ENCODE results near the gene SHMT2. TPM values are rescaled to one million over a fixed set of nuclear protein-coding genes. Genes with fewer than 3 reads are reported as not detected.

Gene SHMT2
- total RNA-seq, 1 experiment from 2014 or later: 227 TPM

GRCh38 chr12:57225680-57226210 is 3.8 kb upstream of the SHMT2 start:
- no TSS peak for BruUV-seq (replicated peaks)
- Histone ChIP-seq H3K27me3 (ENCODE audit: insufficient read depth, low read depth) (no peaks in the 10 kb centered on the region), H3K79me2 (ENCODE audit: low read depth) (peaks cover 20% of the 10 kb centered on the region), H2AFZ (no peak overlapping the region), H3K9me2 (ENCODE audit: insufficient read depth) (no peaks in the 10 kb centered on the region), H3K4me3 (no peak overlapping the region), H3K4me2 (no peak overlapping the region), H3K27ac (no peak overlapping the region), H3F3A (ENCODE audit: insufficient read depth, low read depth) (peaks cover 14% of the 10 kb centered on the region; the same call in 1 of the 2 replicates), H4K20me1 (ENCODE audit: insufficient read depth) (no peaks in the 10 kb centered on the region), H3K9me3 (ENCODE audit: insufficient read depth, low read depth) (no peaks in the 10 kb centered on the region), H3K36me3 (ENCODE audit: low read depth) (no peaks in the 10 kb centered on the region), H3K4me1 (replicated peaks; ENCODE audit: insufficient read depth) (peaks cover 19% of the 10 kb centered on the region)
- no peak for TF ChIP-seq CTCF (conservative IDR thresholded peaks at IDR 0.05)
- no peak for TF ChIP-seq EZH2 (IDR thresholded peaks at IDR 0.05; ENCODE audit: low read depth)
- intact Hi-C loops (cut with micrococcal nuclease; ENCODE audit: unreplicated experiment): no loop called here
- POLR2A ChIA-PET (ENCODE audit: unreplicated experiment): no interaction called here
- CTCF ChIA-PET: no interaction called here
- no peak for DNase-seq

- ChIA-PET CTCF (interaction anchor here (1.3 kb wide), 1 partner anchor 13 kb away, joined by 6 read pairs; no protein-coding TSS in a partner anchor), POLR2A (ENCODE audit: unreplicated experiment) (no interaction called here)
- no peak overlapping the region for H3K27ac ChIP-seq
- peaks cover 19% of the 10 kb centered on the region; the same call in 1 of the 2 replicates for H3F3A ChIP-seq (ENCODE audit: insufficient read depth, low read depth)
- intact Hi-C loops (cut with micrococcal nuclease; ENCODE audit: unreplicated experiment): no loop called here
- TF ChIP-seq EZH2 (IDR thresholded peaks at IDR 0.05; ENCODE audit: low read depth): no peak
- TF ChIP-seq CTCF (conservative IDR thresholded peaks at IDR 0.05): no peak
- H2AFZ ChIP-seq: no peak overlapping the region
- H3K4me2 ChIP-seq: no peak overlapping the region
- H3K79me2 ChIP-seq (ENCODE audit: low read depth): peaks cover 31% of the 10 kb centered on the region
- no peaks in the 10 kb centered on the region for H3K27me3 ChIP-seq (ENCODE audit: insufficient read depth, low read depth)
- H3K9me3 ChIP-seq (ENCODE audit: insufficient read depth, low read depth): no peaks in the 10 kb centered on the region
- 0 out of 2 replicates have a peak, but pooled peaks cover 4% of the 10 kb centered on the region for H4K20me1 ChIP-seq (ENCODE audit: insufficient read depth)
- BruUV-seq (replicated peaks): no TSS peak
- peaks cover 9% of the 10 kb centered on the region for H3K36me3 ChIP-seq (ENCODE audit: low read depth)
- H3K9me2 ChIP-seq (ENCODE audit: insufficient read depth): no peaks in the 10 kb centered on the region
- H3K4me3 ChIP-seq: no peak overlapping the region
- DNase-seq: no peak
- H3K4me1 ChIP-seq (replicated peaks; ENCODE audit: insufficient read depth): peaks cover 27% of the 10 kb centered on the region
Measured at GRCh38 chr12:57226588-57227314, 2.8 kb upstream of the SHMT2 start.

- no peaks in the 10 kb centered on the region for H3K27me3 ChIP-seq (ENCODE audit: insufficient read depth, low read depth)
- peaks cover 30% of the 10 kb centered on the region for H3K4me1 ChIP-seq (replicated peaks; ENCODE audit: insufficient read depth)
- no peak for TF ChIP-seq CTCF (conservative IDR thresholded peaks at IDR 0.05)
- no peak for TF ChIP-seq EZH2 (IDR thresholded peaks at IDR 0.05; ENCODE audit: low read depth)
- no peak overlapping the region for H2AFZ ChIP-seq
- peak in 1 of 2 experiments; percentile 84 for DNase-seq
- no peaks in the 10 kb centered on the region for H3K9me2 ChIP-seq (ENCODE audit: insufficient read depth)
- ChIA-PET CTCF (interaction anchor here (0.5 to 1.3 kb wide), 3 partner anchors 13 to 915 kb away, joined by 3 to 6 read pairs (median 4); no protein-coding TSS in a partner anchor), POLR2A (ENCODE audit: unreplicated experiment) (interaction anchor here (0.5 kb wide), 1 partner anchor 591 kb away, joined by 3 read pairs; no protein-coding TSS in a partner anchor)
- H3K36me3 ChIP-seq (ENCODE audit: low read depth): peaks cover 16% of the 10 kb centered on the region
- no TSS peak for BruUV-seq (replicated peaks)
- H3K4me3 ChIP-seq: no peak overlapping the region
- peak overlapping the region; percentile 97; the same call in 1 of the 2 replicates for H3K4me2 ChIP-seq
- H3K79me2 ChIP-seq (ENCODE audit: low read depth): peaks cover 38% of the 10 kb centered on the region
- no peak overlapping the region for H3K27ac ChIP-seq
- H4K20me1 ChIP-seq (ENCODE audit: insufficient read depth): 0 out of 2 replicates have a peak, but pooled peaks cover 4% of the 10 kb centered on the region
- intact Hi-C loops (cut with micrococcal nuclease; ENCODE audit: unreplicated experiment): no loop called here
- no peaks in the 10 kb centered on the region for H3K9me3 ChIP-seq (ENCODE audit: insufficient read depth, low read depth)
- H3F3A ChIP-seq (ENCODE audit: insufficient read depth, low read depth): peaks cover 26% of the 10 kb centered on the region; the same call in 1 of the 2 replicates
Measured at GRCh38 chr12:57227315-57228115, 2.0 kb upstream of the SHMT2 start.

Measured in PC-9 (cell line).